ENCODE results near the gene TEN1. TPM values are rescaled to one million over a fixed set of nuclear protein-coding genes. Genes with fewer than 3 reads are reported as not detected.

Gene TEN1
- total and polyA plus RNA-seq, 2 of the 13 experiments (the other 11 are each of a cell fraction or from before 2014, with no cell fraction given), result 18.0 to 21.3 TPM

GRCh38 chr17:75978938-75979704 lies at the start of gene TEN1, which contains the start of gene ACOX1 (continued):
- TF ChIP-seq, protein P1, sequence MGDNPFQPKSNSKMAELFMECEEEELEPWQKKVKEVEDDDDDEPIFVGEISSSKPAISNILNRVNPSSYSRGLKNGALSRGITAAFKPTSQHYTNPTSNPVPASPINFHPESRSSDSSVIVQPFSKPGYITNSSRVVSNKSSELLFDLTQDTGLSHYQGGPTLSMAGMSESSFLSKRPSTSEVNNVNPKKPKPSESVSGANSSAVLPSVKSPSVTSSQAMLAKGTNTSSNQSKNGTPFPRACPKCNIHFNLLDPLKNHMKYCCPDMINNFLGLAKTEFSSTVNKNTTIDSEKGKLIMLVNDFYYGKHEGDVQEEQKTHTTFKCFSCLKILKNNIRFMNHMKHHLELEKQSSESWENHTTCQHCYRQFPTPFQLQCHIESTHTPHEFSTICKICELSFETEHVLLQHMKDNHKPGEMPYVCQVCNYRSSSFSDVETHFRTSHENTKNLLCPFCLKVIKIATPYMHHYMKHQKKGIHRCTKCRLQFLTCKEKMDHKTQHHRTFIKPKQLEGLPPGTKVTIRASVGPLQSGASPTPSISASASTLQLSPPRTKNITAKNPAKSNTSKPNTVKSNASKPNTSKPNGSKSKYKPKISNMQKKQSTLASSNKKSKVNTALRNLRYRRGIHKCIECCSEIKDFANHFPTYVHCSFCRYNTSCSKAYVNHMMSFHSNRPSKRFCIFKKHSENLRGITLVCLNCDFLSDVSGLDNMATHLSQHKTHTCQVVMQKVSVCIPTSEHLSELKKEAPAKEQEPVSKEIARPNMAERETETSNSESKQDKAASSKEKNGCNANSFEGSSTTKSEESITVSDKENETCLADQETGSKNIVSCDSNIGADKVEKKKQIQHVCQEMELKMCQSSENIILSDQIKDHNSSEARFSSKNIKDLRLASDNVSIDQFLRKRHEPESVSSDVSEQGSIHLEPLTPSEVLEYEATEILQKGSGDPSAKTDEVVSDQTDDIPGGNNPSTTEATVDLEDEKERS (CRISPR knock-in tag; IDR thresholded peaks at IDR 0.05), result peak; percentile 22
- TF ChIP-seq SRY (CRISPR knock-in tag; IDR thresholded peaks at IDR 0.05) (no peak; the same call in 1 of the 2 replicates), ZNF546 (CRISPR knock-in tag; conservative IDR thresholded peaks at IDR 0.05) (peak; percentile 75), ATF6 (CRISPR knock-in tag; conservative IDR thresholded peaks at IDR 0.05) (no peak), TFAP4 (IDR thresholded peaks at IDR 0.05; ENCODE audit: borderline replicate concordance, low read depth) (peak; percentile 79), E2F5 (CRISPR knock-in tag; conservative IDR thresholded peaks at IDR 0.05) (no peak), STAT6 (CRISPR knock-in tag; IDR thresholded peaks at IDR 0.05; ENCODE audit: borderline replicate concordance) (no peak; the same call in 1 of the 2 replicates), HNF1A (IDR thresholded peaks at IDR 0.05; ENCODE audit: low read depth) (no peak; the same call in none of the 2 replicates), HNF1A (CRISPR knock-in tag; IDR thresholded peaks at IDR 0.05; ENCODE audit: borderline replicate concordance) (no peak; the same call in 1 of the 2 replicates), SP2 (CRISPR knock-in tag; IDR thresholded peaks at IDR 0.05) (peak; percentile 84), SMAD9 (CRISPR knock-in tag; IDR thresholded peaks at IDR 0.05) (peak; percentile 80; the same call in 1 of the 2 replicates)

Data from HepG2 (cell line).